HG03097 (cell line): ENCODE data around the gene SLC35A1.

ENCODE experiments used
- ATAC-seq: cut with Tn5 transposase; IDR thresholded peaks from one replicate; pipeline ENCODE4 v1.9.1; 2021; ENCODE audit not compliant: unreplicated experiment, low FRiP score

The SLC35A1 gene

DNA sequence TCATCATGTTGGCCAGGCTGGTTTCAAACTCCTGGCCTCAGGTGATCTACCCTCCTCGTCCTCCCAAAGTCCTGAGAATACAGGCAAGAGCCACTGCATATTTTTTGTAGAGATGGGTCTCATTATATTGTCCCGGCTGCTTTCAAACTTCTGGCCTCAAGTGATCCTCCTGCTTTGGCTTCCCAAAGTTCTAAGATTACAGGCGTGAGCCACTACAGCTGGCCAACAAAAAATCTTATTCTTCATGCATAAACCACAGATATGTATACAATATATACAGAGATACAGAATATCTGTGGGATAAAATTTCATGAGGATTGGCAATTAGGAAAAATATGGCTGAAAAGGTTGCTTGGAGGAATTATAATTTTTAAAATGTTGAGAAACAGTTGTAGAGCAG is 49.9 kb downstream of the SLC35A1 start:
- no peak for ATAC-seq

DNA sequence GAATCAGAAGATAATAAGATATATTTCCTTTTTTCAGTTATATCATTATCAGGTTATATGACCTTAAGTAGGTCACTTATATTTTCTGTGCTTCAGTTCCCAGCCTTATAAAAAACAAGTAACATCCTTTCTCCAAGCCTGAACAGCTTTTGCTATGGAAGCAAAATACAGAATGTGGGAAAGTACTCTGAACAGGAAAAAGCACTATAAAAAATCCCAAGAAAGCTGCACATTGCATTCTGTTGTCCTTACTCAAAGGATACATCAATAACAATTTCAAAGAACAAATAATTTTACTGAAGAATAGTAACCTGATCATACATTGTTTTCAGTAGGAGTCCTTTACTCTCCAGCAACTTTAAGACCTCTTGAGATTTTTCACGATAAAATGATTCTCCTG is 56.4 kb downstream of the SLC35A1 start:
- ATAC-seq = no peak

GRCh38 chr6:87534377-87535047 is 61.7 kb downstream of the SLC35A1 start:
- no peak for ATAC-seq

GRCh38 chr6:87538510-87539260 is 65.9 kb downstream of the SLC35A1 start:
- ATAC-seq = no peak

GRCh38 chr6:87539554-87539953 is 66.8 kb downstream of the SLC35A1 start:
- no peak for ATAC-seq

GRCh38 chr6:87540539-87540938 is 67.8 kb downstream of the SLC35A1 start:
- no peak for ATAC-seq

- ATAC-seq = no peak
Measured at GRCh38 chr6:87541041-87541440, 68.3 kb downstream of the SLC35A1 start.

DNA sequence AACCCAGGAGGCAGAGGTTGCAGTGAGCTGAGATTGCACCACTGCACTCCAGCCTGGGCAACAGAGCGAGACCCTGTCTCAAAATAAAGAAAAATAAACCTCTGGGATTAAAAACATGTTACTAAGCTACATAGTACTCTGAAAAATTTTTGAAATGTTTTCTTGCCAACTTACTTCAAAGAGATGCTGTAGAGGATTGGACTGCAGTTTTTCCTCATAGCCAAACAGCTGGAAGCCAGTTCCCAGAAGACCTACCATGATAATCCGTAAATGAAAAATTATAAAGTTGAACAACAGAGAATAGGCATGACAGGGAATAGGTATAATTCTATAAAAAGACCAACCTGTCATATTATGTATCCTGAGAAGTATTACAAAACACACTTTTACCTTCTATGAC is 69.0 kb downstream of the SLC35A1 start:
- ATAC-seq = no peak

- no peak for ATAC-seq
Measured at GRCh38 chr6:87543696-87544473, 71.1 kb downstream of the SLC35A1 start.

GRCh38 chr6:87544474-87544735 is 71.6 kb downstream of the SLC35A1 start:
- ATAC-seq = no peak

DNA sequence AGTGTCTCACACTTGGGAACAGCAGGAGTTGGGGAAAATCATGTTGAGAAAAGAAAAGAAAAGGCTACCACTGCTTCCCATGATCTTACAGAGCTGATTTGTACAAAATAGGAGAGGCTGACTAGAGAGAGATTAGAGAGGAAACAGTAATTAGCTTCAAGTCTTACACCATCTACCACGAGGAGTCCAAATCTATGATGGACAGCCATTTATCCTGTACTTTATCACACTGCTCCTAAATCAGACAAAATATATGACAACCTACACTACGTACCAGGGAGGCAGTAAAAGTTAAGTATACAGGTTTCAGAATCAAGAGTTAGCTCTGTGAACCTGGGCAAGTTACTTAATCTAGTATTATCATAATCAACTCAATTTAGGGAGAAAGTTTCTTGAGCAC is 79.0 kb downstream of the SLC35A1 start:
- ATAC-seq = no peak

DNA sequence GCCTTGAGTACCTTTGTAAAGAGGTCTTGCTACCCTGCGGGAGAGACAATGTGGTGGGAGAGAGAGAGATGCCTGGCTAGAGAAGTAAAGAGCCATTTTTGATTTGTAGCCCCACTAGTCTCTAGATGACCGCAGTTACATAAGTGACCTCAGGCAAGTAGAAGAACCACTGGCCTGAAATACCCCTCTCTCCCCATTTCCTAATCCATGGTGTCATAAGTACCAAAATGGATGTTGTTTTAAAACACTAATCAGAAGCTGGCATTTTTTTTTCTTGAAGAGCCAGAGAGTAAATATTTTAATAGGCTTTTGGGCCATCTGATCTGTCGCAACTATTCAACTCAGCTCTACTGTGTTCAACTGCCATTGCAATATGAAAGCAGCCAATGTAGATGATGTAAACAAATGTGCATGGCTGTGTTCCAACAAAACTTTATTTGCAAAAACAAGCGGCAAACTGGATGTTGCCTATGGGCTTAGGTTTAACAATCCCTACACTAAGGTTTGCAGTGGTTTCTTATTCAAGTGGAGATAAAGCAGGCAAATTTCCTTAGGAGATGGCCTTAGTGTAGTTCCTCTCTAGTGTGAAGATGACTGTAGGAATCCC is 80.5 kb downstream of the SLC35A1 start:
- no peak for ATAC-seq

GRCh38 chr6:87555506-87555905 is 82.7 kb downstream of the SLC35A1 start:
- no peak for ATAC-seq

GRCh38 chr6:87558446-87558845 is 85.7 kb downstream of the SLC35A1 start:
- ATAC-seq = no peak

DNA sequence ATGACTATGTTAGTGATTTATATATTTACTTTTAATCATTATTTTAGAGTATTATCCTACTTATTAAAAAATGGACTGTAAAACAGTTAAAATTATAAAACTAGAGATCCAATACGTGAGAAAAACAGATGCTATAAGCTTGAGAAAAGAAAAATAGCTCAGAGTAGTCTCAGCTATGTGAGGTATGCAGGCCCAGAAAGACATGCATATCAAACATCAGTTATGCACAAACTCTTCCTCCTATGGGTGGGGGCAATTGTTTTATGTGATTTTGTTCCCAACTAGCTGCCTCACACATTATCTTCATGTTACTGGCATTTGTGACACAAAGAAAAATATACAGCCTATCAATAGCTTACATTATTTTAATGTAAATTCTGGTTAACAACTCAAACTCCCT is 88.2 kb downstream of the SLC35A1 start:
- no peak for ATAC-seq
